Keratinocyte (primary cell): ENCODE measurements around the gene GPX4. TPM values are rescaled to one million over a fixed set of nuclear protein-coding genes. Genes with fewer than 3 reads are reported as not detected.

Source experiments
- DNase-seq: peaks from one replicate; pipeline ENCODE4 v3.0.0-alpha.2; 2011; ENCODE audit warnings: low read depth, missing footprints, low spot score
- FAIRE-seq: peaks from 2 replicates; lab custom pipeline; 2011; peaks lifted over from hg19 to GRCh38; lab: Jason Lieb, UNC
- H2AFZ ChIP-seq: 2 replicates; pipeline ENCODE4 v1.6.0; 2012; ENCODE audit warnings: low read length, control low read depth, inconsistent platforms; ENCODE audit not compliant: control insufficient read depth
- H3K27ac ChIP-seq: 2 replicates; pipeline ENCODE4 v1.5.1; 2011; ENCODE audit warnings: low read length; ENCODE audit not compliant: control insufficient read depth, insufficient read depth
- H3K27me3 ChIP-seq: 3 replicates; pipeline ENCODE4 v1.6.0; 2011; ENCODE audit warnings: low read length; ENCODE audit not compliant: control insufficient read depth, insufficient read depth; ENCODE audit errors: extremely low read depth
- H3K36me3 ChIP-seq, 2 experiments: 2 replicates in 1 of 2; 3 replicates in 1 of 2; pipeline ENCODE4 v1.5.1; 2011; ENCODE audit warnings: low read length in 2 of 2, mild to moderate bottlenecking in 1 of 2; ENCODE audit not compliant: control insufficient read depth in 2 of 2, insufficient read depth in 2 of 2; ENCODE audit errors: extremely low read depth in 1 of 2
- H3K4me1 ChIP-seq: 3 replicates; pipeline ENCODE4 v1.5.1; 2011; ENCODE audit warnings: low read length; ENCODE audit not compliant: control insufficient read depth, insufficient read depth; ENCODE audit errors: extremely low read depth
- H3K4me2 ChIP-seq: 3 replicates; pipeline ENCODE4 v1.6.0; 2011; ENCODE audit warnings: low read depth, low read length; ENCODE audit not compliant: control insufficient read depth, insufficient read depth; ENCODE audit errors: extremely low read depth
- H3K4me3 ChIP-seq, 3 experiments: fragments of 200-600 bp in 1 of 3; sonication (generic) in 1 of 3; 2 replicates in 2 of 3; 3 replicates in 1 of 3; pipeline ENCODE4 v1.5.1; 2011 to 2016; ENCODE audit warnings: low read length in 3 of 3, mild to moderate bottlenecking in 3 of 3, control low read depth in 2 of 3, inconsistent platforms in 1 of 3, low read depth in 1 of 3, mixed read lengths in 1 of 3, mixed run types in 1 of 3, moderate library complexity in 1 of 3; ENCODE audit not compliant: control insufficient read depth in 2 of 3, insufficient read depth in 2 of 3; ENCODE audit errors: extremely low read depth in 1 of 3
- H3K79me2 ChIP-seq: 2 replicates; pipeline ENCODE4 v1.6.0; 2012; ENCODE audit warnings: low read length; ENCODE audit not compliant: control insufficient read depth, insufficient read depth
- H3K9ac ChIP-seq: 3 replicates; pipeline ENCODE4 v1.6.0; 2011; ENCODE audit warnings: low read length; ENCODE audit not compliant: control insufficient read depth, insufficient read depth; ENCODE audit errors: extremely low read depth
- H3K9me1 ChIP-seq: 3 replicates; pipeline ENCODE4 v1.6.0; 2011; ENCODE audit warnings: low read length; ENCODE audit not compliant: control insufficient read depth, insufficient read depth; ENCODE audit errors: extremely low read depth
- H3K9me3 ChIP-seq: 2 replicates; pipeline ENCODE4 v1.5.1; 2012; ENCODE audit warnings: low read depth, low read length; ENCODE audit not compliant: control insufficient read depth
- H4K20me1 ChIP-seq: 3 replicates; pipeline ENCODE4 v1.6.0; 2011; ENCODE audit warnings: low read length; ENCODE audit not compliant: control insufficient read depth, insufficient read depth; ENCODE audit errors: extremely low read depth
- EZH2 ChIP-seq: IDR thresholded peaks from one replicate; pipeline ENCODE4 v1.6.1; 2012; ENCODE audit warnings: inconsistent platforms, mild to moderate bottlenecking, low read length, moderate library complexity
- dilution Hi-C: fragments of 300-500 bp; cut with MboI; formaldehyde crosslinking; loops from one replicate; pipeline ENCODE4 v1.7.0; 2020; ENCODE audit warnings: low sequenced_read_pairs; ENCODE audit not compliant: extremely low pct_ligation_motif_present
- polyA plus RNA-seq, 5 experiments: library from polyadenylated mRNA; depleted of rRNA in 3 of 5; stranded (reverse) in 3 of 5; stranded (forward) in 1 of 5; unstranded in 1 of 5; fragments of >200 nt; gene quantifications; 1 replicate in 1 of 5; 2 replicates in 3 of 5; 3 replicates in 1 of 5; pipeline versions ENCODE4 v1.2.1 to v1.2.3, GENCODE V29; 2011 to 2012; ENCODE audit warnings: missing spikeins in 2 of 5, low read depth in 1 of 5, low replicate concordance in 1 of 5
- TF ChIP-seq, protein P1 (sequence below), 3 experiments: IDR thresholded peaks in 1 of 3; conservative IDR thresholded peaks in 1 of 3; optimal IDR thresholded peaks in 1 of 3; 2 replicates in 2 of 3; 3 replicates in 1 of 3; pipeline versions ENCODE3 to v1.5.1; 2011; ENCODE audit warnings: low read length in 3 of 3, mild to moderate bottlenecking in 3 of 3, moderate library complexity in 2 of 3, control low read depth in 1 of 3, inconsistent platforms in 1 of 3; ENCODE audit not compliant: insufficient read depth in 2 of 3; ENCODE audit errors: extremely low read depth in 1 of 3

GPX4 gene
- polyA plus RNA-seq, 1 donor (not counting 4 experiments of a cell fraction or from before 2014, with no cell fraction given) = 193 TPM

DNA sequence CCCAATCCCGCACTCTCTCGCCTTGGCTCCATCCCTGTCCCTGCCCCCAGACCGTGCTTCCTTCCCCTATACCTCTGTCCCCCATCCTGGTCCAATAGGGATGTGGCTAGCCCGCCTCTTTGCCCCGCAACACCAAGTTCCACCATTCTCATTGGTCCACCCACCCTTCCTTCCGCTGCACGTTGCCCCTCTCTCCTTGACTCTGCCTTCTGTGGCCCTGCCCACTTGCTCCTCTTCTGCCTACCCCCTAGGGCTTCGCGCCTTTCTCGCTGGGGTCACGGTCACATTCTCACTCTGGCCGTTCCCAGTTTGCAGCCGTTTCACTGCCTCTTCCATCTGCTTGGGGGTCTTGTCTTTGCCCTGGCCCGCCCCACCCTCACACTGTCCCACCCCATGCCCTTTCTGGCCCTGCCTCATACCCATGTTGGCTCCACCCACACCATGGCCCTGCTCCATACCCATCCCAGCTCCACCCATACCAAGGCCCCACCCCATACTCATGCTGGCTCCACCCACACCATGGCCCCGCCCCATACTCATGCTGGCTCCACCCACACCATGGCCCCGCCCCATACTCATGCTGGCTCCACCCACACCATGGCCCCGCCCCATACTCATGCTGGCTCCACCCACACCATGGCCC, 41.3 kb upstream of the GPX4 start:
- Histone ChIP-seq H2AFZ (no peak overlapping the region), H3K27me3 (peaks cover 4% of the 10 kb centered on the region), H3K4me3 (no peak overlapping the region), H3K9ac (no peak overlapping the region), H3K27ac (no peak overlapping the region), H3K4me2 (no peak overlapping the region), H4K20me1 (no peaks in the 10 kb centered on the region), H3K79me2 (no peaks in the 10 kb centered on the region), H3K9me1 (no peaks in the 10 kb centered on the region), H3K4me1 (peaks cover 24% of the 10 kb centered on the region), H3K36me3 (peaks cover 7 to 16% of the 10 kb centered on the region in 2 experiments), H3K9me3 (peaks cover 13% of the 10 kb centered on the region)
- DNase-seq (no peak), FAIRE-seq (no peak)
- no peak for TF ChIP-seq EZH2
- dilution Hi-C loops = no loop called here

DNA sequence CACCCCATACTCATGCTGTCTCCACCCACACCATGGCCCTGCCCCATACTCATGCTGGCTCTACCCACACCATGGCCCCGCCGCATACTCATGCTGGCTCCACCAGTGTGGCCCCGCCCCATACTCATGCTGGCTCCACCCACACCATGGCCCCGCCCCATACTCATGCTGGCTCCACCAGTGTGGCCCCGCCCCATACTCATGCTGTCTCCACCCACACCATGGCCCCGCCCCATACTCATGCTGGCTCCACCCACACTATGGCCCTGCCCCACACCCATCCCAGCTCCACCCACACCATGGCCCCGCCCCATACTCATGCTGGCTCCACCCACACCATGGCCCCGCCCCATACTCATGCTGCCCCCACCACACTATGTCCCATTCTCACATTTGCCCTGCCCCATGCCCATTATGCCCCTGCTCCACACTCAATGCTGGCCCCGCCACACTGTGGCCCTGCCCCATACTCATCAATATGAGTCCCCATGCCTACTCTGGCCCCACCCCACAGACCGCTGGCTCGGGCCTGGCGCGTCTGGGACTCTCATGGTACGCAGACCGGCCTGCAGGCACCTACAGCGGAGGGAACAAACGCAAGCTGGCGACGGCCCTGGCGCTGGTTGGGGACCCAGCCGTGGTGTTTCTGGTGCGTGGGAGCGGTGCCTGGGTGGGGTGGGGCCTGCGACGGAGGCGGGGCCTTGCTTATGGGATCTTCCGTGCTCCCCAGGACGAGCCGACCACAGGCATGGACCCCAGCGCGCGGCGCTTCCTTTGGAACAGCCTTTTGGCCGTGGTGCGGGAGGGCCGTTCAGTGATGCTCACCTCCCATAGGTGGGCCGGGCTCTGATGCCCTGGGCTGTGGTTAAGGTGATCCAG, 40.5 kb upstream of the GPX4 start:
- H3K4me2 ChIP-seq = no peak overlapping the region
- dilution Hi-C loops = no loop called here
- peaks cover 24% of the 10 kb centered on the region for H3K4me1 ChIP-seq
- peaks cover 6 to 12% of the 10 kb centered on the region in 2 experiments for H3K36me3 ChIP-seq
- no peak overlapping the region for H2AFZ ChIP-seq
- H3K9me3 ChIP-seq = peaks cover 7% of the 10 kb centered on the region
- no peaks in the 10 kb centered on the region for H4K20me1 ChIP-seq
- H3K27me3 ChIP-seq = peaks cover 4% of the 10 kb centered on the region
- FAIRE-seq = no peak
- H3K9ac ChIP-seq = no peak overlapping the region
- DNase-seq = no peak
- TF ChIP-seq, protein P1, sequence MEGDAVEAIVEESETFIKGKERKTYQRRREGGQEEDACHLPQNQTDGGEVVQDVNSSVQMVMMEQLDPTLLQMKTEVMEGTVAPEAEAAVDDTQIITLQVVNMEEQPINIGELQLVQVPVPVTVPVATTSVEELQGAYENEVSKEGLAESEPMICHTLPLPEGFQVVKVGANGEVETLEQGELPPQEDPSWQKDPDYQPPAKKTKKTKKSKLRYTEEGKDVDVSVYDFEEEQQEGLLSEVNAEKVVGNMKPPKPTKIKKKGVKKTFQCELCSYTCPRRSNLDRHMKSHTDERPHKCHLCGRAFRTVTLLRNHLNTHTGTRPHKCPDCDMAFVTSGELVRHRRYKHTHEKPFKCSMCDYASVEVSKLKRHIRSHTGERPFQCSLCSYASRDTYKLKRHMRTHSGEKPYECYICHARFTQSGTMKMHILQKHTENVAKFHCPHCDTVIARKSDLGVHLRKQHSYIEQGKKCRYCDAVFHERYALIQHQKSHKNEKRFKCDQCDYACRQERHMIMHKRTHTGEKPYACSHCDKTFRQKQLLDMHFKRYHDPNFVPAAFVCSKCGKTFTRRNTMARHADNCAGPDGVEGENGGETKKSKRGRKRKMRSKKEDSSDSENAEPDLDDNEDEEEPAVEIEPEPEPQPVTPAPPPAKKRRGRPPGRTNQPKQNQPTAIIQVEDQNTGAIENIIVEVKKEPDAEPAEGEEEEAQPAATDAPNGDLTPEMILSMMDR (optimal IDR thresholded peaks at IDR 0.05 in 1 of 3, IDR thresholded peaks at IDR 0.05 in 1 of 3, conservative IDR thresholded peaks at IDR 0.05 in 1 of 3; ENCODE audit: extremely low read depth in 1 of 3, insufficient read depth in 2 of 3, low read length in 3 of 3) = no peak
- TF ChIP-seq EZH2 = no peak
- no peaks in the 10 kb centered on the region for H3K9me1 ChIP-seq
- H3K79me2 ChIP-seq = no peaks in the 10 kb centered on the region
- no peak overlapping the region for H3K27ac ChIP-seq
- no peak overlapping the region for H3K4me3 ChIP-seq
